Mucosa of gallbladder (tissue), 1 donor: Measurements from ENCODE around the gene LDLRAD4. TPM values are rescaled to one million over a fixed set of nuclear protein-coding genes. Genes with fewer than 3 reads are reported as not detected.

Experiments used
- DNase-seq: peaks from one replicate; pipeline ENCODE4 v3.0.0-alpha.2; 2020; ENCODE audit warnings: low spot score
- total RNA-seq: library from RNA; stranded (reverse); gene quantifications from one replicate; pipeline ENCODE4 v1.2.1, GENCODE V29; 2021
- donor health status: DM: no; HTN: no; CAD: no.

LDLRAD4 gene
- total RNA-seq, 1 donor from 2014 or later = 51.0 TPM

- no peak for DNase-seq
Measured at GRCh38 chr18:13446024-13446423, 227.5 kb downstream of the LDLRAD4 start.

DNA sequence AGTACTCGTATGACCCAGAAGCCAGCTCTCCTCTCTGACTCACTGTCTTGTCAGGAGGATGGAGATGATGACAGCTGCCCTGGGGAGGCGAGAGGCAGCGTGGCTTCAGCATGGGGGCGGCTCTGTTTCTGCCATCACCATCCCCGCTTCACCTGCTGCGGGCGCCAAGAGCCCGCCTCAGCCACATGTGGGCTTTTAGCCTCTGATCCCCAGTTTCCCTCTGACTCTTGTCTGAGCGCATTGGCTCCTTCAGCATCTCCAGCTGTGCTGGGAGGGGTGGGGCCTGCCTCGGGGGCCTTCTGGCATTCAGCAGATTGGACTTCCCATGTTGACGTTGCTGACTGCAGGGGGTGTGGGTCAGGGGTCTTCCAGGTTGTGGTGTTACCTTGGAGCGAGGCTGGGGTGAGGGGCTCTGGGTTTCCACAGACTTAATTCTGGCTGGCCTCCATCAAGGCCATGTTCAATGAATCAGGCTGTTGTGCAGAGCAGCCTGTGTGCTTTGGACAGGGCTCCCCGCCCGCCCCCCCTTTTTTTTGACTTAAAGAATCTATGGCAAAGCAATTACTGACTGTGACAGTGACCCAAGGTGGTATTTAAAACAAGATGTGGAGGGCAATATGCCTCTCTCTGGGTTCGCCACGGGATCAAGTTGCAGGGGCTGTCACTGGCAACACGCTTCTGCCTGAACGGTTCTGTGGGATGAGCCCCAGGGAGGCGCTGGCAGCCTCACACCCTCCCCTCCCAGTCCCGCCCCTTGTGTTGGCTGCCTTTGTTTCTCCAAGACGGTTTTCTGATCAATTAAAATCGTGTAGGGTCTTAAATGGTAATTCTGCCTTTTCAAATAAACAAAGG lies 228.3 kb downstream of the LDLRAD4 start:
- DNase-seq = no peak

DNA sequence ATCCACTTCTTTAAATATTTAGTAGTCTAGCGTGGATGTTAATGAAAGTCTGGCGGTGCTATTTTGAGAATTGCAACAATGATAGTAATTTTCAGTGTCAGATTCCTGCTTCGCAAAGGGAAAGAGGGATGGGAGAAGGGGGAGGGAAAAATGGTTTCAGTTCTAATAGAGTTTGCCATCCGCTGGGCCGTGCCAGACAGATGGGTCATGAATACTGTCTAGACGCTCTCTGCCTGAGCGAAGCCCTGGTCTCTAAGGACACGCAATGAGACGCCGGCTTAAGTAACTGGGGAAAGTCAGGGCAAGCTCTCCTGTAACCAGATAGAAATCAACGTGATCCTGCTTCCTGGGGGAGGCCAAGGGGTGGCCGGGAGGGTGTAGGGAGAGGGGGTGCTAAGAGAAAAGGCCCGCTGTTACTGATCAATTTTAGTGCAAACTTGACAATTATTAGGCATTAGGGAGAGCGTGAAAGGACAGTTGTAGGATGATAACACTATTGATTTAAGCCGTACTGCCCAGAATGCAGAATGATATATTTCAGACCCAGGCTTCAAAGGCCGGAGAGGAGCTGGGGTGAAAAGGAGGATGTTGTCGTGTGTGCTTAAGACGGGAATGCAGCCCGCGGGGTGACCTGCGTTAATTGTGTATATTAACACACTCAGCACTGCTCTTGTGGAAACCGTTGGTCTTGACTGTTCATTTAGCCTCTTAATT lies 229.2 kb downstream of the LDLRAD4 start:
- DNase-seq = peak; percentile 42

- no peak for DNase-seq
Measured at GRCh38 chr18:13448335-13448795, 229.8 kb downstream of the LDLRAD4 start.

DNA sequence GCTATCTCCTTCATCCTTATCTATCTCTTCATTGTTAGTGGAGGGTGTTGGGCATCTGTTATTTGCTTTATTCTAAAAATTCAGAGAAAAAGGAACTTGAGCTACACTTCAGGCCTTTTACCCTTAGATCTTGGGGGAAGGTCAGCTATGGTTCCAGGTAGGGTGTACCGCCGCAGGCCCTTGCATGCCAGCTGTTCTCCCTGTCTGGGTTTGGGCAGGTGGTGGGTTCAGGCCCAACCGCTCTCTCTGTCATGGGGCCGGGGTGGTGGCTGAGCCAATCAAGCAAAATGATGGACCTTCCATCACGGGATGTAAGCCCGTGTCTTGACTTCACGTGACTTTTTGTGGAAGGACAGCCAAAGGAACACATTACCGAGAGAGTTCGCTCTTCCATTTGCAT lies 231.1 kb downstream of the LDLRAD4 start:
- no peak for DNase-seq

DNA sequence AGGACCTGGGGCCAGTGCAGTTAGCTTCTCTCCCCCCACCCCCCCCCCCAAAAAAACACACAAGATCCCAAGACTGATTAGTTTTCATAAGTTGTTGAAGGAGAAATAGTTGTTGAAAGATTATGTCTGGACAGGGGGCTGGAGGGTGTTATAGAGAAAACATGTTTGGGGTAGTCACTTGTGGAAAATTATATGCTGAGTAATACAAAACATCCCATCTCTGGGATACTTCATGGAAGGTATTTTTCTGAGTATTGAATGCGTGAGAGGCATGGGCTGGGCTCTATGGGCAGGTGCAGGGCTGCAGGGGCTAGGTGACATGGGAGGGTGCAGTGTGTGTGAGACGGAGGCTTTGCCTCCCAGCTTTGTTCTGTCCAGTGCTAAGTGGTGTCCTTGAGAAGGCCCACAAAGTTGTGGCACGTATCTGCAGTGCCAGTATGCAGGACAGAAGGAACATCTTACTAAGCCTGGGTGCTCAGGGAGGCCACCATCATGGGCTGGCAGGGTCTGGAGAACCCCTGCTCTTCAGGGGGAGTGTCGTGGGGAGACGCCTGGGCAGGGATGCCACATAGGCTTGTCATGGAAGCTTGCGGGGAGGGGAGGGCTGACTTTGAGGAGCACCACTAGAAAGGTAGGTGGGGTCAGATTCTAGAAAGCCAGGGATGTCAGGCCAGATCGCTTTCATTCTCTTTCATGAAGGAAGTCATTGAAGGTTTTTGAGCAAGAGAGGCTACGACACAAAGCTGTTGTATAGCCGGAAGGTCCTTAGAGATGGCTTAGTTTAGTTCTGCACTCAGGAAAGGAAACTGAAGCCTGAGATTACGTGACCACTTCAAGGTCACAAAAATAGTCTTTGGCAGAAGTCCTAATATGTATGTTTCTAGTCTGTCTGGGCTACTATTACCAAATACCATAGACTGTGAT lies 232.0 kb downstream of the LDLRAD4 start:
- DNase-seq = no peak

GRCh38 chr18:13451213-13451540 lies 232.6 kb downstream of the LDLRAD4 start:
- DNase-seq = no peak

DNA sequence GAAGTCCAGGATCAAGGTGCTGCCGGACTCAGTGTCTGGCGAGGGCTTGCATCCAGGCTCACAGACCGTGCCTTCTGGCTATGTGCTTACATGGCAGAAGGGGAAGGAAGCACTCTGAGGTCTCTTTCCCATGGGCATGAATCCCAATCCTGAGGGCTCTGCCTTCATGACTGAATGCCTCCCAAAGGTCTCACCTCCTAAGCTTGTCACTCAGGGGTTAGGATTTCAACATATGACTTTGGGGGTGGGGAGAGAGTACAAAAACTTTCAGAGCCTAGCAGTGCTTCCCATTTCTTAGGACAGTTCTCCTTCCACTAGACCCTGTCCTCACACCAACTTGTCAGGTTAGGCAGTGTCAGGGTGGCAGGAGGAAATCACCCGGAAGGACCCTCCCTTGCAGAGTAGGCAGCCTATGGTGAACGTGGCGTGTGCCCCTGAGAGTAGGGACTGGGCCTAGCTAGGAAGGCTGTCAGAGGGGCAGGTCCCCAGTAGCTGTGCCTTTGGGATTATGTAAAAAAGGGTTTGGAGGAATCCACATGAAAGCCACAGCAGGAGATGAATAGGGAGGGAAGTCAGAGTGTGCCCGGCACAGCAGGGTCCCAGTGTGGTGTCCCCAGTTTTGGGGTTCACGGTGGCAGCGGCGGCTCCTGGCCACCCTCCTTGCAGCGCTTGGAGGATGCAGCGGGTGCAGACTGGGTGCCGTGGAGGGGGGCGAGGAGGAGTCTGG lies 233.3 kb downstream of the LDLRAD4 start:
- DNase-seq = no peak

- DNase-seq = no peak
Measured at GRCh38 chr18:13452388-13452811, 233.8 kb downstream of the LDLRAD4 start.

DNA sequence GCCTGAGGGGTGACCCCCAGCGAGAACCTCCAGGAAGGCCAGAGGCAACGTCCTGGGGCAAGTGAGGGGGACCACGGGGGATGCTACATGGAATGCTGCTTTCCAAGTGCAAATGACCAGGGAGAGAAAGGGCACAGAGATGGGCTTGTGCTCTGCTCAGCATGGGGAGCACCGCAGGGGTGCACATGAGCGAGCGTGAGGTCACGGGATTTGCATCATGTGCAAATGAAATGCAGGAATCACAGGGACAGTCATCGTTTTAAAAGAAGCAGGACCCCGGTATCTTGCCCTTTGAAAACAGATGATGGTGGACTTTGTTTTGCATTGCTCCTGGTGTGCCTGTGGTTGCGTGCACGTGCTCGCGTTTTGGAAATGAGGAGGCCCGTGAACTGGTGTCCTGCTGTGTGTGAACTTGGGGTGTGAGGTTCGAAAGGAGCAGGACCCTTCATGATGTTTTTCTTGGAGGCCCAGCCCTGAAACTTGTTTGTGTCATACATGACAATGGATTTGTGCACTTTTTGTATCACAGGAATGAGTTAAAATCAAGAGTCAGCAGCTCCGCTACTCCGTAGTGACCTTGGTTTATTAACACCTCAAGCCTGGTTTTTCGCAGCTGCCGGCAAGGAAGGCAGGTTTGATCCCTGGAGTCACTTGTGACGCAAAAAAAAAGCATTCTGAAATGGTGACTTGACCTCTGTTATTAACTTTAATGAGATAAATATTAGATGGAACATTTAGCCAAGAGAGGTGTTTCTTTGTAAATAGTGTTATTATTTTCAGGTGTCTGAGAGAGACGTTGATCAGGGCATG lies 234.5 kb downstream of the LDLRAD4 start:
- DNase-seq = no peak

DNA sequence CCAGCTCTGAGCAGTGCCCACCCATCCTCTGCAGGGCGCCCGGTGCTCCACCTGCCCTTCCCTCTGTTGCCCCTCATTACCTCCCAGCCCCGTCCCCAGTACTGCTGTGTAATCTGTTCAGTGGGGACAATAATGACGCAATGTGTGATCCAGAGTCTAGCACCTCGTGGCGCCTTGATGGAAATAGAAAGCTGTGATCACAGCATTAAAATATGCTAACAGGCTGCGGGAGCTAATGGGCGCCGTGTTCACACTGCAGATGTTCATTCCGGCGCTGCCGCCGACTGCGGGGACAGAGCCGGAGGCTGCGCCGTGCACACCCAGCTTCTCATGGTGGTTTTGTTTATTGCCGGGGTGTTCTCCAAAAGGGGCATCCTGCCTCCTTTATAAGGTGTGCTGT lies 235.2 kb downstream of the LDLRAD4 start:
- no peak for DNase-seq

- DNase-seq = no peak
Measured at GRCh38 chr18:13454363-13455150, 236.0 kb downstream of the LDLRAD4 start.

DNA sequence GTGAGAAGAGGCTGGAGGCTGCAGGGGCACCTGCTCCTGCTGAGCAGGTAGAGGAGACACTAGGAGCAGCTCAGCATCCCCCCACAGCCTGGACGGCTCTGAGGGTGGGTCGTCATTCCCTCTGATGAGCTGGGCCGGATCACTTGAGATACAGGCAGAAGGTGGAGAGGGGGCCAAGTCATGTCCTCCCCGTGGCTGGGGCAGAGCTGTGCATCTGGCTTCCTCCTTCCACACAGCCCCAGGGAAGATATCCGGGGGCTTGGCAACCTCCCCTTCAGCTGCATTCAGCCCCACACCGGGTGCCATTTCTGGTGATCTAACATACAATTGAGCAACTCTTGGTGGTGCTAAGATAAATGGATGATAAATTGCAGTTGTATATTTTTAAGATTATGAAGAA lies 236.9 kb downstream of the LDLRAD4 start:
- no peak for DNase-seq

GRCh38 chr18:13455960-13456481 lies 237.5 kb downstream of the LDLRAD4 start:
- no peak for DNase-seq

- no peak for DNase-seq
Measured at GRCh38 chr18:13456736-13457271, 238.2 kb downstream of the LDLRAD4 start.

GRCh38 chr18:13457327-13457726 lies 238.8 kb downstream of the LDLRAD4 start:
- DNase-seq = no peak

DNA sequence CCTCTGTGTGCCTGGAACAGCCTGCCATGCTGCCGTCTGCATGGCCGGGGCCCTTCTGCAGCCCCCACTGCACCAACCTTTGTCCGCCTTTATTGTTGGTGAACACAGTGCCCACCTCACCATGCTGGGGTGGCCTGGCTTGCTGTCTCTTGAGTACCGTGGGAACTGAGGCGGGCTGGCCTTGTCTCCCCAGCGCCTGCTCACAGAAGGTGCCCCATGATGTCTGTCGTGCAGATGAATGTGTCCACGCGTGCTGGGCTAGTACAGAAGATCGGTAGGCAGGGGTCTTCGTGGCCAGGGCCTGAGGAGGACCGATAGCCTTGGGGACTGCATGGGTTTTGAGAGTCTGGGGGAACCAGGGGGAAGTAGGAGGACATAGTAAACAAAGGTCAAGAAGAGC lies 242.4 kb downstream of the LDLRAD4 start:
- DNase-seq = no peak

- no peak for DNase-seq
Measured at GRCh38 chr18:13461469-13461868, 242.9 kb downstream of the LDLRAD4 start.

DNA sequence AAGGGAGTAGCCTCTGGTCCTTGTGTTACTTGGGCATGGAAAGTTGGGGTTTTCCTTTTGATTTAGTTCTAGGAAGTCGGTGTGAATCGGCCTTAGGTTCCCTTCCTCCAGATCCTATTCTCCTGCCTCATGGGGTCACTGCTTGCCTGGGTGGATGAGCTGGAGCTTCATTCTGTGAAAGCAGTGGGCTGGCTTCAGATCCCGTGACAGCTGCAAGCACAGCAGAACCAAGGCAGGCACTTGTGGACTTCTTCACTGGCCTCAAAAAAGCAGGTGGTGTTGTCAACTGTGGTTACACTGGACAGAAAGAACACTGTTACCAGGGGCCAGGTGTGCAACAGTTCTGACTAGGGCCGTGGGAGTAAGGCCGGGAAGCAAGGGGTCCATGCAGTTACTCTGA lies 243.4 kb downstream of the LDLRAD4 start:
- DNase-seq = no peak
